ENCODE measurements around the gene CYP27C1.
"Not testable (repeated sequence)": the region's sequence is repeated elsewhere in the genome, so short reads cannot be mapped to it uniquely, and the experiment has no call there.

CYP27C1 gene

GRCh38 chr2:127225186-127225960, 5.3 kb upstream of the CYP27C1 start:
- DNase-seq (ENCODE audit: extremely low read depth in 1 of 2, low read depth in 1 of 2): no peak

- not testable (repeated sequence) for DNase-seq (ENCODE audit: extremely low read depth in 1 of 2, low read depth in 1 of 2)
Observed at GRCh38 chr2:127224135-127224534, 4.0 kb upstream of the CYP27C1 start.

- DNase-seq (ENCODE audit: extremely low read depth in 1 of 2, low read depth in 1 of 2): no peak
Observed at GRCh38 chr2:127220768-127221527, 849 bp upstream of the CYP27C1 start.

GRCh38 chr2:127219171-127220070, 678 bp downstream of the CYP27C1 start:
- no peak for DNase-seq (ENCODE audit: extremely low read depth in 1 of 2, low read depth in 1 of 2)

GRCh38 chr2:127218812-127219170, 1.3 kb downstream of the CYP27C1 start:
- DNase-seq (ENCODE audit: extremely low read depth in 1 of 2, low read depth in 1 of 2): no peak

GRCh38 chr2:127217470-127218325, 2.4 kb downstream of the CYP27C1 start:
- no peak for DNase-seq (ENCODE audit: extremely low read depth in 1 of 2, low read depth in 1 of 2)

- no peak for DNase-seq (ENCODE audit: extremely low read depth in 1 of 2, low read depth in 1 of 2)
Observed at GRCh38 chr2:127216593-127216992, 3.5 kb downstream of the CYP27C1 start.

GRCh38 chr2:127216095-127216494, 4.0 kb downstream of the CYP27C1 start:
- no peak for DNase-seq (ENCODE audit: extremely low read depth in 1 of 2, low read depth in 1 of 2)

GRCh38 chr2:127214201-127214600, 5.9 kb downstream of the CYP27C1 start:
- DNase-seq (ENCODE audit: extremely low read depth in 1 of 2, low read depth in 1 of 2): not testable (repeated sequence)

- DNase-seq (ENCODE audit: extremely low read depth in 1 of 2, low read depth in 1 of 2): no peak
Observed at GRCh38 chr2:127208313-127208712, 11.8 kb downstream of the CYP27C1 start.

GRCh38 chr2:127205218-127206125, 14.6 kb downstream of the CYP27C1 start:
- no peak for DNase-seq (ENCODE audit: extremely low read depth in 1 of 2, low read depth in 1 of 2)

- DNase-seq (ENCODE audit: extremely low read depth in 1 of 2, low read depth in 1 of 2): no peak
Observed at GRCh38 chr2:127201452-127201851, 18.6 kb downstream of the CYP27C1 start.

GRCh38 chr2:127200962-127201361, 19.1 kb downstream of the CYP27C1 start:
- DNase-seq (ENCODE audit: extremely low read depth in 1 of 2, low read depth in 1 of 2): no peak

- DNase-seq (ENCODE audit: extremely low read depth in 1 of 2, low read depth in 1 of 2): no peak
Observed at GRCh38 chr2:127199223-127199622, 20.9 kb downstream of the CYP27C1 start.

GRCh38 chr2:127197475-127198385, 22.4 kb downstream of the CYP27C1 start:
- peak in 1 of 2 donors; percentile 33 for DNase-seq (ENCODE audit: extremely low read depth in 1 of 2, low read depth in 1 of 2)

- DNase-seq (ENCODE audit: extremely low read depth in 1 of 2, low read depth in 1 of 2): no peak
Observed at GRCh38 chr2:127196998-127197397, 23.1 kb downstream of the CYP27C1 start.

GRCh38 chr2:127196549-127196948, 23.6 kb downstream of the CYP27C1 start:
- DNase-seq (ENCODE audit: extremely low read depth in 1 of 2, low read depth in 1 of 2): no peak

All from stimulated activated CD8-positive, alpha-beta memory T cell treated with anti-CD3 and anti-CD28 coated beads, Interleukin-7, amount 100 ng/mL, for 48 hours (primary cell).